Measurements from ENCODE around the gene SAMSN1. TPM values are rescaled to one million over a fixed set of nuclear protein-coding genes. Genes with fewer than 3 reads are reported as not detected.
"Not testable (repeated sequence)": the region's sequence is repeated elsewhere in the genome, so short reads cannot be mapped to it uniquely, and the experiment has no call there.

Gene SAMSN1
- total and polyA plus RNA-seq, 12 donors = 1.4 to 15.3 (median 7.1) TPM

- Histone ChIP-seq H3K4me1 (replicated peaks in 1 of 2) (no peaks in the 10 kb centered on the region), H3K4me3 (no peak overlapping the region), H3K27me3 (no peaks in the 10 kb centered on the region), H3K36me3 (replicated peaks in 1 of 2) (no peaks in the 10 kb centered on the region), H3K9me3 (replicated peaks in 1 of 3) (no peaks in the 10 kb centered on the region), H3K27ac (no peak overlapping the region)
- WGBS, 4 donors = 56 to 61% (median 58%) methylated on average over 3 of the region's 3 CpGs
- intact Hi-C loops (cut with DNase I) = no loop called here
- DNase-seq = no peak
- no peak for TF ChIP-seq CTCF (IDR thresholded peaks at IDR 0.05)
- TF ChIP-seq POLR2A (IDR thresholded peaks at IDR 0.05) = no peak
These were observed 51.0 kb downstream of the SAMSN1 start for GRCh38 chr21:14495075-14495474.

- H3K4me1 ChIP-seq (replicated peaks in 1 of 2); DNase-seq; H3K36me3 ChIP-seq (replicated peaks in 1 of 2); H3K27ac ChIP-seq; H3K9me3 ChIP-seq (replicated peaks in 1 of 3); intact Hi-C loops (cut with DNase I); H3K4me3 ChIP-seq; H3K27me3 ChIP-seq: not testable (repeated sequence)
- WGBS, 4 donors = 89 to 100% (median 98%) methylated on average over 1 of the region's 1 CpG
These were observed 51.9 kb downstream of the SAMSN1 start for GRCh38 chr21:14494181-14494580.

GRCh38 chr21:14493731-14494130, 52.4 kb downstream of the SAMSN1 start:
- no peak for TF ChIP-seq CTCF (IDR thresholded peaks at IDR 0.05)
- no peak for TF ChIP-seq POLR2A (IDR thresholded peaks at IDR 0.05)
- no peak overlapping the region for H3K4me3 ChIP-seq
- 42 to 79% (median 63%) methylated on average over 2 of the region's 2 CpGs for WGBS, 4 donors
- no peaks in the 10 kb centered on the region for H3K36me3 ChIP-seq (replicated peaks in 1 of 2)
- H3K27me3 ChIP-seq = no peaks in the 10 kb centered on the region
- H3K4me1 ChIP-seq (replicated peaks in 1 of 2) = no peaks in the 10 kb centered on the region
- no peak for DNase-seq
- intact Hi-C loops (cut with DNase I) = no loop called here
- no peak overlapping the region for H3K27ac ChIP-seq
- no peaks in the 10 kb centered on the region for H3K9me3 ChIP-seq (replicated peaks in 1 of 3)

- no peak for DNase-seq
- 69 to 79% (median 75%) methylated on average over 4 of the region's 4 CpGs; no CpG with 5 or more reads in 1 of the 4 donors for WGBS, 4 donors
- no peak overlapping the region for H3K27ac ChIP-seq
- H3K4me1 ChIP-seq (replicated peaks in 1 of 2) = no peaks in the 10 kb centered on the region
- no peaks in the 10 kb centered on the region for H3K36me3 ChIP-seq (replicated peaks in 1 of 2)
- no peak overlapping the region for H3K4me3 ChIP-seq
- intact Hi-C loops (cut with DNase I) = no loop called here
- H3K27me3 ChIP-seq = no peaks in the 10 kb centered on the region
- no peak for TF ChIP-seq POLR2A (IDR thresholded peaks at IDR 0.05)
- TF ChIP-seq CTCF (IDR thresholded peaks at IDR 0.05) = no peak
- no peaks in the 10 kb centered on the region for H3K9me3 ChIP-seq (replicated peaks in 1 of 3)
These were observed 53.2 kb downstream of the SAMSN1 start for GRCh38 chr21:14492931-14493330.

- Histone ChIP-seq H3K36me3 (replicated peaks in 1 of 2) (no peaks in the 10 kb centered on the region), H3K27me3 (no peaks in the 10 kb centered on the region), H3K4me3 (no peak overlapping the region), H3K4me1 (replicated peaks in 1 of 2) (no peaks in the 10 kb centered on the region), H3K27ac (no peak overlapping the region), H3K9me3 (replicated peaks in 1 of 3) (no peaks in the 10 kb centered on the region)
- intact Hi-C loops (cut with DNase I) = no loop called here
- no peak for TF ChIP-seq CTCF (IDR thresholded peaks at IDR 0.05)
- TF ChIP-seq POLR2A (IDR thresholded peaks at IDR 0.05) = no peak
- no peak for DNase-seq
- WGBS, 4 donors = 67 to 100% (median 79%) methylated on average over 1 of the region's 1 CpG
These were observed 54.8 kb downstream of the SAMSN1 start for GRCh38 chr21:14491269-14491681.

All from adrenal gland (tissue), 12 donors.